HFFc6 (cell line): Measurements from ENCODE around the gene PRKCSH. TPM values are rescaled to one million over a fixed set of nuclear protein-coding genes. Genes with fewer than 3 reads are reported as not detected.

Experiments used
- DNase-seq: peaks from one replicate; pipeline ENCODE4 v3.0.0-alpha.2; 2018
- H3K27ac Mint-ChIP-seq: 2 replicates; pipeline ENCODE4 v1.8.0; 2020; ENCODE audit warnings: mild to moderate bottlenecking, mixed read lengths
- H3K27me3 Mint-ChIP-seq: 2 replicates; pipeline ENCODE4 v1.8.0; 2021; ENCODE audit warnings: mild to moderate bottlenecking, moderate library complexity, mixed read lengths; ENCODE audit not compliant: insufficient read depth
- H3K36me3 Mint-ChIP-seq: 2 replicates; pipeline ENCODE4 v1.8.0; 2021; ENCODE audit warnings: low read depth, mixed read lengths
- H3K4me1 Mint-ChIP-seq: 2 replicates; pipeline ENCODE4 v1.8.0; 2020; ENCODE audit warnings: low read depth, mixed read lengths
- H3K4me3 Mint-ChIP-seq: 2 replicates; pipeline ENCODE4 v1.8.0; 2020; ENCODE audit warnings: mild to moderate bottlenecking, moderate library complexity, mixed read lengths
- H3K9me3 Mint-ChIP-seq: 2 replicates; pipeline ENCODE4 v1.8.0; 2020; ENCODE audit warnings: mild to moderate bottlenecking, mixed read lengths
- microRNA-seq: library from miRNA; unstranded; fragments of <30 nt; microRNA quantifications from one replicate; pipeline ENCODE4, GENCODE V29; 2019
- total RNA-seq, 6 experiments: library from RNA; stranded (reverse); fragmentation: NEBNext Ultra II Directional; extraction: Animal tissue kit (Norgen Biotek cat#: 25700); gene quantifications; 2 replicates in 1 of 6; 3 replicates in 5 of 6; pipeline ENCODE4 v1.2.3, GENCODE V29; 2021
- TF ChIP-seq, protein P1 (sequence below): fragments of 200-600 bp; sonication (generic); IDR thresholded peaks from 2 replicates; pipeline ENCODE4 v1.5.0; 2021; ENCODE audit warnings: antibody characterized with exemption, mild to moderate bottlenecking

Gene PRKCSH
- total RNA-seq, 6 experiments from 2014 or later, result 367 to 460 (median 388) TPM

GRCh38 chr19:11495481-11495880, 60.0 kb downstream of the PRKCSH start:
- DNase-seq, result no peak
- peaks cover 6% of the 10 kb centered on the region; the same call in 1 of the 2 replicates for H3K36me3 Mint-ChIP-seq
- no peaks in the 10 kb centered on the region for H3K9me3 Mint-ChIP-seq
- H3K27me3 Mint-ChIP-seq, result peaks cover 2% of the 10 kb centered on the region; the same call in 1 of the 2 replicates
- TF ChIP-seq, protein P1, sequence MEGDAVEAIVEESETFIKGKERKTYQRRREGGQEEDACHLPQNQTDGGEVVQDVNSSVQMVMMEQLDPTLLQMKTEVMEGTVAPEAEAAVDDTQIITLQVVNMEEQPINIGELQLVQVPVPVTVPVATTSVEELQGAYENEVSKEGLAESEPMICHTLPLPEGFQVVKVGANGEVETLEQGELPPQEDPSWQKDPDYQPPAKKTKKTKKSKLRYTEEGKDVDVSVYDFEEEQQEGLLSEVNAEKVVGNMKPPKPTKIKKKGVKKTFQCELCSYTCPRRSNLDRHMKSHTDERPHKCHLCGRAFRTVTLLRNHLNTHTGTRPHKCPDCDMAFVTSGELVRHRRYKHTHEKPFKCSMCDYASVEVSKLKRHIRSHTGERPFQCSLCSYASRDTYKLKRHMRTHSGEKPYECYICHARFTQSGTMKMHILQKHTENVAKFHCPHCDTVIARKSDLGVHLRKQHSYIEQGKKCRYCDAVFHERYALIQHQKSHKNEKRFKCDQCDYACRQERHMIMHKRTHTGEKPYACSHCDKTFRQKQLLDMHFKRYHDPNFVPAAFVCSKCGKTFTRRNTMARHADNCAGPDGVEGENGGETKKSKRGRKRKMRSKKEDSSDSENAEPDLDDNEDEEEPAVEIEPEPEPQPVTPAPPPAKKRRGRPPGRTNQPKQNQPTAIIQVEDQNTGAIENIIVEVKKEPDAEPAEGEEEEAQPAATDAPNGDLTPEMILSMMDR, result no peak
- H3K4me1 Mint-ChIP-seq, result peaks cover 8% of the 10 kb centered on the region
- no peak overlapping the region for H3K4me3 Mint-ChIP-seq
- H3K27ac Mint-ChIP-seq, result no peak overlapping the region

- peaks cover under 1% of the 10 kb centered on the region; the same call in 1 of the 2 replicates for H3K27me3 Mint-ChIP-seq
- H3K9me3 Mint-ChIP-seq, result no peaks in the 10 kb centered on the region
- DNase-seq, result no peak
- H3K4me1 Mint-ChIP-seq, result peaks cover 8% of the 10 kb centered on the region
- TF ChIP-seq, protein P1, result no peak
- H3K4me3 Mint-ChIP-seq, result no peak overlapping the region
- no peak overlapping the region for H3K27ac Mint-ChIP-seq
- H3K36me3 Mint-ChIP-seq, result peaks cover 5% of the 10 kb centered on the region
These were observed 60.5 kb downstream of the PRKCSH start for GRCh38 chr19:11495885-11496284.

DNA sequence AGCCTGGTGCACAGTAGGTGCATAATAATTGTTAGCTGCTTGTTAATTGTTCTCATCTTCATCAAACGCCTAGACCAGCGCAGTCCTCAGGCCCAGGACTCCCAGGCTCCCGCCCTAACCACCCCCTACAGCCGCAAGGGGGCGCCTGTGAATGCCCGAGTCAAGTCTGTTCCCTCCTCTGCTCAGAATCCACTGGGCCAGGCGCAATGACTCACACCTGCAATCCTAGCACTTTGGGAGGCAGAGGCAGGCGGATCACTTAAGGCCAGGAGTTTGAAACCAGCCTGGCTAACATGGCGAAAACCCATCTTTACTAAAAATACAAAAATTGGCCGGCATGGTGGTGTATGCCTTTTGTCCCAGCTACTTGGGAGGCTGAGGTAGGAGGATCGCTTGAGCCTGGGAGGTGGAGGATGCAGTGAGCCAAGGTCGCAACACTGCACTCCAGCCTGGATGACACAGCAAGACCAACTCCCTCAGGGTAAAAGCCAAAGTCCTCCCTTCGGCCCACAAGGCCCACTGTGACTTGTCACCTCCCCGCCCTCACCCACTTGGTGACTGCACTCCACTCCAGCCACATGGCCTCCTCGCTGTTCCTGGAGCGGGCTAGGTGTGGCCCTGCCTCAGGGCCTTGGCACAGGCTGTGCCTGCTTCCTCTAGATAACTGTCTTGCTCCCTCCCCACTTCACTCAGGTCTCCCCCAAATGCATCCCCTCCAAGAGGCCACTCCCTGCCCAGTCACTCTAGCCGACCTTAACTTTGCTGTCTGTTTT, 61.1 kb downstream of the PRKCSH start:
- no peaks in the 10 kb centered on the region for H3K9me3 Mint-ChIP-seq
- H3K4me3 Mint-ChIP-seq, result no peak overlapping the region
- DNase-seq, result peak; percentile 80
- peak overlapping the region; percentile 53 for H3K27ac Mint-ChIP-seq
- TF ChIP-seq, protein P1, result peak; percentile 91
- peaks cover 8% of the 10 kb centered on the region for H3K4me1 Mint-ChIP-seq
- no peaks in the 10 kb centered on the region; the same call in 1 of the 2 replicates for H3K27me3 Mint-ChIP-seq
- H3K36me3 Mint-ChIP-seq, result peaks cover 10% of the 10 kb centered on the region

GRCh38 chr19:11499220-11499726, 63.8 kb downstream of the PRKCSH start:
- no peaks in the 10 kb centered on the region for H3K9me3 Mint-ChIP-seq
- H3K4me1 Mint-ChIP-seq, result peaks cover 9% of the 10 kb centered on the region
- peaks cover 11% of the 10 kb centered on the region for H3K36me3 Mint-ChIP-seq
- no peak overlapping the region for H3K4me3 Mint-ChIP-seq
- no peak overlapping the region for H3K27ac Mint-ChIP-seq
- TF ChIP-seq, protein P1, result no peak
- no peaks in the 10 kb centered on the region; the same call in 1 of the 2 replicates for H3K27me3 Mint-ChIP-seq
- DNase-seq, result no peak

DNA sequence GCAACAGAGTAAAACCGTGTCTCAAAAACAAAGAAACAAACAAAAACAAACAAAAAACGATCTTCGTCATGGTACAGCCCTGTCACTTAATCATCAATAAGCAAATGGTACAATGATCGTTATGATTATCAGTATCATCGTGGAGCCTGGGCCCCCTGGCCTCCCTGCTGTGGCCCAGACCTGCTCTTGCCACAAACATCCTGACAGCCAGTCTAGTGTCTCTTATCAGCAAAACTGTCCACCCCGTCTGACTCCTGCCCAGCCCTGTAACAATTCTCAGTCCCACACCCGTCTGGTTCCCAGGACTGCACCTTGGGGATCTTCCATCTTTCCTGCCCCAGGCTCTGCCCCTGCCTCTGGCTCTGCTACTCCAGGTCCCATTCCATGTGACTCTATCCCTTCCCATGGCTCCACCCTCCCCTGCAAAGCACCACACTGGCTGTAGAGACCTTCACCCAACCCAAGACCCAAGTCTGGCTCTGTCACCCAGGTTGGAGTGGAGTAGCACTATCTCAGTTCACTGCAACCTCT, 64.5 kb downstream of the PRKCSH start:
- Mint-ChIP-seq H3K36me3 (peaks cover 11% of the 10 kb centered on the region), H3K9me3 (no peaks in the 10 kb centered on the region), H3K4me1 (peaks cover 16% of the 10 kb centered on the region), H3K27ac (no peak overlapping the region), H3K27me3 (peaks cover 1% of the 10 kb centered on the region; the same call in 1 of the 2 replicates), H3K4me3 (no peak overlapping the region)
- DNase-seq, result no peak
- TF ChIP-seq, protein P1, result no peak

Small RNAs within 50 kb of the gene (microRNA-seq; reads per million reads assigned to microRNA genes)
- not detected for gene MIR7974

Other genes with a start within 250 kb of the PRKCSH start
- gene KANK2, start 238.1 kb upstream of the PRKCSH start, total RNA-seq, result 100 to 1,000 TPM; 132 to 167 (median 156) TPM
- gene ANGPTL8, start 196.0 kb upstream of the PRKCSH start, total RNA-seq, result not detected
- 10 to 100 TPM; 20.7 to 32.2 (median 22.9) TPM for gene DOCK6, start 173.1 kb upstream of the PRKCSH start, total RNA-seq
- not detected for gene TSPAN16, start 139.5 kb upstream of the PRKCSH start, total RNA-seq
- 10 to 100 TPM in 2 of 6 experiments, 1 to 10 TPM in 4; 6.7 to 11.1 (median 8.7) TPM for gene RAB3D, start 96.0 kb upstream of the PRKCSH start, total RNA-seq
- 10 to 100 TPM; 36.9 to 51.8 (median 46.5) TPM for gene TMEM205, start 89.4 kb upstream of the PRKCSH start, total RNA-seq
- 10 to 100 TPM in 4 of 6 experiments, 1 to 10 TPM in 2; 7.7 to 11.8 (median 10.4) TPM for gene CCDC159, start 89.1 kb upstream of the PRKCSH start, total RNA-seq
- 10 to 100 TPM; 52.4 to 82.2 (median 59.7) TPM for gene PLPPR2, start 80.2 kb upstream of the PRKCSH start, total RNA-seq
- 1 to 10 TPM; 1.2 to 2.2 (median 1.6) TPM for gene SWSAP1, start 61.0 kb upstream of the PRKCSH start, total RNA-seq
- gene EPOR, start 51.3 kb upstream of the PRKCSH start, total RNA-seq, result 1 to 10 TPM; 6.1 to 8.3 (median 7.1) TPM
- 10 to 100 TPM in 1 of 6 experiments, 1 to 10 TPM in 5; 7.3 to 11.7 (median 8.9) TPM for gene RGL3, start 16.3 kb upstream of the PRKCSH start, total RNA-seq
- gene ODAD3, start 514 bp upstream of the PRKCSH start, total RNA-seq, result 1 to 10 TPM in 1 of 6 experiments, under 1 TPM in 4, not detected in 1; 0.16 to 1.1 (median 0.60) TPM
- not detected for gene ELAVL3, start 45.4 kb downstream of the PRKCSH start, total RNA-seq
- 1 to 10 TPM; 4.7 to 6.3 (median 5.3) TPM for gene ZNF653, start 70.2 kb downstream of the PRKCSH start, total RNA-seq
- gene ECSIT, start 93.5 kb downstream of the PRKCSH start, total RNA-seq, result 10 to 100 TPM; 17.5 to 24.9 (median 19.9) TPM
- gene CNN1, start 103.2 kb downstream of the PRKCSH start, total RNA-seq, result 1 to 10 TPM; 6.5 to 9.3 (median 8.0) TPM
- 10 to 100 TPM; 72.3 to 85.5 (median 78.7) TPM for gene ELOF1, start 123.6 kb downstream of the PRKCSH start, total RNA-seq
- 1 to 10 TPM; 1.5 to 2.8 (median 2.3) TPM for gene ACP5, start 142.0 kb downstream of the PRKCSH start, total RNA-seq
- 1 to 10 TPM; 5.7 to 8.7 (median 7.5) TPM for gene ZNF627, start 161.8 kb downstream of the PRKCSH start, total RNA-seq